Measurements from ENCODE around the gene BOC. TPM values are rescaled to one million over a fixed set of nuclear protein-coding genes. Genes with fewer than 3 reads are reported as not detected.

Gene BOC
- total RNA-seq, 1 experiment from 2014 or later, result 0.73 TPM

DNA sequence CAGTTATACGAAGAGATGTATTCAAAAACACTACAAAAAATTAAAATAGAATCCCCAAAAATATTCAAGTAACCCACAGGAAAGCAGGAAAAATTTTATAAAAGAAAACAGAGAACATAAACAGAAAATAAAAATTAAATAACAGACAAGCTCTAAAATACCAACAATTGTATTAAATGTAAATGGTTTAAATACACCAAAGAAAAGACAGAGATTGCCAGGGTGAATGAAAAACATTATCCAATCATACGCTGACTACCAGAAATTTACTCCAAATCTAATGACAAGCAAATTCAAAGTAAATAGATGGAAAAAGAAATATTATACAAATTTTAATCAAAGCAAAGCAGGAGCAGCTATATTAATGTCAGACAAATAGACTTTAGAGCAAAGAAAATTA is 103.6 kb downstream of the BOC start:
- intact Hi-C loops (cut with micrococcal nuclease; ENCODE audit: unreplicated experiment), result no loop called here
- no TSS peak for BruUV-seq (replicated peaks)
- H3K4me3 ChIP-seq (ENCODE audit: low read depth, low read length), result no peak overlapping the region
- H3K36me3 ChIP-seq (ENCODE audit: control insufficient read depth, insufficient read depth, low read length), result no peaks in the 10 kb centered on the region
- Mint-ChIP-seq H3K27ac (ENCODE audit: unreplicated experiment) (no peak overlapping the region), H3K27me3 (ENCODE audit: insufficient read depth, unreplicated experiment) (no peaks in the 10 kb centered on the region), H3K4me3 (ENCODE audit: unreplicated experiment) (no peak overlapping the region), H3K4me1 (ENCODE audit: low read depth, unreplicated experiment) (no peaks in the 10 kb centered on the region), H3K36me3 (ENCODE audit: insufficient read depth, unreplicated experiment) (no peaks in the 10 kb centered on the region), H3K9me3 (ENCODE audit: unreplicated experiment) (peaks cover 33% of the 10 kb centered on the region)
- H3K9me3 ChIP-seq, result peaks cover 15% of the 10 kb centered on the region
- no peaks in the 10 kb centered on the region for H3K4me1 ChIP-seq
- H3K27me3 ChIP-seq (replicated peaks; ENCODE audit: control insufficient read depth, insufficient read depth, low read length), result no peaks in the 10 kb centered on the region
- ChIA-PET CTCF (no interaction called here), POLR2A (no interaction called here)
- TF ChIP-seq, protein P1, sequence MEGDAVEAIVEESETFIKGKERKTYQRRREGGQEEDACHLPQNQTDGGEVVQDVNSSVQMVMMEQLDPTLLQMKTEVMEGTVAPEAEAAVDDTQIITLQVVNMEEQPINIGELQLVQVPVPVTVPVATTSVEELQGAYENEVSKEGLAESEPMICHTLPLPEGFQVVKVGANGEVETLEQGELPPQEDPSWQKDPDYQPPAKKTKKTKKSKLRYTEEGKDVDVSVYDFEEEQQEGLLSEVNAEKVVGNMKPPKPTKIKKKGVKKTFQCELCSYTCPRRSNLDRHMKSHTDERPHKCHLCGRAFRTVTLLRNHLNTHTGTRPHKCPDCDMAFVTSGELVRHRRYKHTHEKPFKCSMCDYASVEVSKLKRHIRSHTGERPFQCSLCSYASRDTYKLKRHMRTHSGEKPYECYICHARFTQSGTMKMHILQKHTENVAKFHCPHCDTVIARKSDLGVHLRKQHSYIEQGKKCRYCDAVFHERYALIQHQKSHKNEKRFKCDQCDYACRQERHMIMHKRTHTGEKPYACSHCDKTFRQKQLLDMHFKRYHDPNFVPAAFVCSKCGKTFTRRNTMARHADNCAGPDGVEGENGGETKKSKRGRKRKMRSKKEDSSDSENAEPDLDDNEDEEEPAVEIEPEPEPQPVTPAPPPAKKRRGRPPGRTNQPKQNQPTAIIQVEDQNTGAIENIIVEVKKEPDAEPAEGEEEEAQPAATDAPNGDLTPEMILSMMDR (IDR thresholded peaks at IDR 0.05; ENCODE audit: insufficient read depth in 1 of 2, low read depth in 1 of 2, low read length in 1 of 2, severe bottlenecking in 1 of 2, unreplicated experiment in 1 of 2), result no peak
- no peak for DNase-seq

DNA sequence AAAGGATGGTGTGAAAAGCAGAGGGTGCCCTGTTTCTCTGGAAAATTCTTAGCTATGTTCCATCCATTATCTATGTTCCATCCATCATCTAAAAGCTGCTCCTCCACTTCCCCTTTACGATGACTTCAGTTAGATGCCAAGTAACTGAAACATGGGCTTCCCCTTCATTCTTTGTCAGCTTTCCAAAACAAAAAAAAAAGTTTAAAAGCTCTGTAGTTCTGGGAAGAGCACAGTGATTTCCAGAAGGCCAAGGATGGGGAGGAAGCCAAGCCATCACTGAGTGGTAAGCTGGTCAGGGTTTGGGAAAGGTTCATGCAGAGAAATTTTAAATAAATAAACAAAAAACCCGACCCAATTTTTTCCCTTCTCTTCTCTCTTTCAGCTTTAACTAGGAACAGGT is 118.4 kb downstream of the BOC start:
- Mint-ChIP-seq H3K36me3 (ENCODE audit: insufficient read depth, unreplicated experiment) (no peaks in the 10 kb centered on the region), H3K9me3 (ENCODE audit: unreplicated experiment) (no peaks in the 10 kb centered on the region), H3K4me1 (ENCODE audit: low read depth, unreplicated experiment) (no peaks in the 10 kb centered on the region), H3K27ac (ENCODE audit: unreplicated experiment) (no peak overlapping the region), H3K4me3 (ENCODE audit: unreplicated experiment) (no peak overlapping the region), H3K27me3 (ENCODE audit: insufficient read depth, unreplicated experiment) (no peaks in the 10 kb centered on the region)
- Histone ChIP-seq H3K36me3 (ENCODE audit: control insufficient read depth, insufficient read depth, low read length) (no peaks in the 10 kb centered on the region), H3K4me3 (ENCODE audit: low read depth, low read length) (no peak overlapping the region), H3K27me3 (replicated peaks; ENCODE audit: control insufficient read depth, insufficient read depth, low read length) (no peaks in the 10 kb centered on the region), H3K9me3 (no peaks in the 10 kb centered on the region), H3K4me1 (no peaks in the 10 kb centered on the region)
- intact Hi-C loops (cut with micrococcal nuclease; ENCODE audit: unreplicated experiment), result no loop called here
- DNase-seq, result no peak
- TF ChIP-seq, protein P1 (IDR thresholded peaks at IDR 0.05; ENCODE audit: insufficient read depth in 1 of 2, low read depth in 1 of 2, low read length in 1 of 2, severe bottlenecking in 1 of 2, unreplicated experiment in 1 of 2), result no peak
- POLR2A ChIA-PET, result no interaction called here
- no TSS peak for BruUV-seq (replicated peaks)
- CTCF ChIA-PET, result no interaction called here

DNA sequence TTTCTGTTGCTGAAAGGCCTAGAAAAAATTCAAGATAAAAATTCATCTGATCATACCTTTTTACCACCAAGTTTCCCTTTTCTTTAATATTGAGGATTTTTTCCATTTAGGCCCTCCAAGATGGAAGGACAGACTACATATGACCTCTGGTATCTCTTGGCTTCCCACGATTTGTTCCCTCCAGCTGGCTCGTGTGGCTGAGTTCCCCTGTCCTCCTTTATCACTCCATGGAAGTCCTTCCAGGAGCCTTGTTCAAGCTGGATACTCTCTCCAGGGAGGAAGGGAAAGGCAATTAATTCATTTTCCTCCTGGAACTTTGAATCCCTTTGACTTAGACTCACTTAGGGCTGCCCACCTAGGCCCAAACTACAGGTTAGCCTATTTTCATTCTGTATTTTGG is 119.4 kb downstream of the BOC start:
- Histone ChIP-seq H3K4me1 (no peaks in the 10 kb centered on the region), H3K9me3 (no peaks in the 10 kb centered on the region), H3K4me3 (ENCODE audit: low read depth, low read length) (no peak overlapping the region), H3K36me3 (ENCODE audit: control insufficient read depth, insufficient read depth, low read length) (no peaks in the 10 kb centered on the region), H3K27me3 (replicated peaks; ENCODE audit: control insufficient read depth, insufficient read depth, low read length) (no peaks in the 10 kb centered on the region)
- intact Hi-C loops (cut with micrococcal nuclease; ENCODE audit: unreplicated experiment), result no loop called here
- no peaks in the 10 kb centered on the region for H3K27me3 Mint-ChIP-seq (ENCODE audit: insufficient read depth, unreplicated experiment)
- TF ChIP-seq, protein P1 (IDR thresholded peaks at IDR 0.05; ENCODE audit: insufficient read depth in 1 of 2, low read depth in 1 of 2, low read length in 1 of 2, severe bottlenecking in 1 of 2, unreplicated experiment in 1 of 2), result no peak
- H3K36me3 Mint-ChIP-seq (ENCODE audit: insufficient read depth, unreplicated experiment), result no peaks in the 10 kb centered on the region
- CTCF ChIA-PET, result no interaction called here
- no peaks in the 10 kb centered on the region for H3K4me1 Mint-ChIP-seq (ENCODE audit: low read depth, unreplicated experiment)
- no peaks in the 10 kb centered on the region for H3K9me3 Mint-ChIP-seq (ENCODE audit: unreplicated experiment)
- no peak overlapping the region for H3K27ac Mint-ChIP-seq (ENCODE audit: unreplicated experiment)
- no peak overlapping the region for H3K4me3 Mint-ChIP-seq (ENCODE audit: unreplicated experiment)
- no TSS peak for BruUV-seq (replicated peaks)
- no peak for DNase-seq
- POLR2A ChIA-PET, result no interaction called here
